Nephron (organoid): ENCODE measurements around the gene MVK.

ENCODE experiments used
- H3K27ac Mint-ChIP-seq, 3 experiments: 2 replicates each; pipeline ENCODE4 v1.8.0; 2020; ENCODE audit warnings: mixed read lengths in 3 of 3, mild to moderate bottlenecking in 2 of 3, moderate library complexity in 1 of 3
- H3K27me3 Mint-ChIP-seq: 2 replicates; pipeline ENCODE4 v1.8.0; 2021; ENCODE audit warnings: low read depth, mild to moderate bottlenecking, moderate library complexity, mixed read lengths
- H3K36me3 Mint-ChIP-seq: 2 replicates; pipeline ENCODE4 v1.8.0; 2020; ENCODE audit warnings: low read depth, mixed read lengths
- H3K4me1 Mint-ChIP-seq: 2 replicates; pipeline ENCODE4 v1.8.0; 2020; ENCODE audit warnings: mixed read lengths
- H3K4me3 Mint-ChIP-seq, 3 experiments: 2 replicates each; pipeline ENCODE4 v1.8.0; 2020; ENCODE audit warnings: mild to moderate bottlenecking in 3 of 3, mixed read lengths in 3 of 3, moderate library complexity in 2 of 3
- H3K9me3 Mint-ChIP-seq: 2 replicates; pipeline ENCODE4 v1.8.0; 2020; ENCODE audit warnings: mixed read lengths
- CTCF ChIP-seq, 3 experiments: fragments of 200-600 bp; sonication (generic); IDR thresholded peaks; one replicate each; pipeline ENCODE4 v1.5.0; 2021; ENCODE audit warnings: antibody characterized with exemption in 3 of 3; ENCODE audit not compliant: unreplicated experiment in 3 of 3

Gene MVK

GRCh38 chr12:109531411-109531810 is 42.2 kb upstream of the MVK start:
- H3K4me3 Mint-ChIP-seq = peak overlapping the region in 2 of 3 experiments; percentile 26 to 86
- no peak for TF ChIP-seq CTCF (IDR thresholded peaks at IDR 0.05; ENCODE audit: unreplicated experiment in 3 of 3)
- H3K9me3 Mint-ChIP-seq = no peaks in the 10 kb centered on the region
- peak overlapping the region in 1 of 3 experiments; percentile 78 for H3K27ac Mint-ChIP-seq
- H3K36me3 Mint-ChIP-seq = peaks cover 44% of the 10 kb centered on the region
- no peaks in the 10 kb centered on the region for H3K27me3 Mint-ChIP-seq
- H3K4me1 Mint-ChIP-seq = peaks cover 50% of the 10 kb centered on the region

- TF ChIP-seq CTCF (IDR thresholded peaks at IDR 0.05; ENCODE audit: unreplicated experiment in 3 of 3) = no peak
- H3K9me3 Mint-ChIP-seq = no peaks in the 10 kb centered on the region
- no peaks in the 10 kb centered on the region for H3K27me3 Mint-ChIP-seq
- peaks cover 47% of the 10 kb centered on the region for H3K4me1 Mint-ChIP-seq
- H3K4me3 Mint-ChIP-seq = peak overlapping the region in 2 of 3 experiments; percentile 17 to 86
- H3K36me3 Mint-ChIP-seq = peaks cover 37% of the 10 kb centered on the region
- peak overlapping the region; percentile 51 to 60 (median 52) for H3K27ac Mint-ChIP-seq
Measured at GRCh38 chr12:109532721-109533486, 40.7 kb upstream of the MVK start.

GRCh38 chr12:109533487-109533740 is 40.2 kb upstream of the MVK start:
- Mint-ChIP-seq H3K36me3 (peaks cover 32% of the 10 kb centered on the region), H3K27me3 (no peaks in the 10 kb centered on the region), H3K9me3 (no peaks in the 10 kb centered on the region), H3K4me1 (peaks cover 47% of the 10 kb centered on the region), H3K27ac (peak overlapping the region in 1 of 3 experiments; percentile 52), H3K4me3 (peak overlapping the region in 1 of 3 experiments; percentile 71)
- no peak for TF ChIP-seq CTCF (IDR thresholded peaks at IDR 0.05; ENCODE audit: unreplicated experiment in 3 of 3)

GRCh38 chr12:109534456-109534855 is 39.1 kb upstream of the MVK start:
- no peak for TF ChIP-seq CTCF (IDR thresholded peaks at IDR 0.05; ENCODE audit: unreplicated experiment in 3 of 3)
- H3K27ac Mint-ChIP-seq = no peak overlapping the region
- H3K4me3 Mint-ChIP-seq = no peak overlapping the region
- no peaks in the 10 kb centered on the region for H3K27me3 Mint-ChIP-seq
- peaks cover 30% of the 10 kb centered on the region for H3K36me3 Mint-ChIP-seq
- no peaks in the 10 kb centered on the region for H3K9me3 Mint-ChIP-seq
- peaks cover 44% of the 10 kb centered on the region for H3K4me1 Mint-ChIP-seq

- H3K36me3 Mint-ChIP-seq = peaks cover 23% of the 10 kb centered on the region
- H3K9me3 Mint-ChIP-seq = no peaks in the 10 kb centered on the region
- TF ChIP-seq CTCF (IDR thresholded peaks at IDR 0.05; ENCODE audit: unreplicated experiment in 3 of 3) = no peak
- H3K27me3 Mint-ChIP-seq = no peaks in the 10 kb centered on the region
- peaks cover 35% of the 10 kb centered on the region for H3K4me1 Mint-ChIP-seq
- no peak overlapping the region for H3K4me3 Mint-ChIP-seq
- no peak overlapping the region for H3K27ac Mint-ChIP-seq
Measured at GRCh38 chr12:109535231-109535862, 38.2 kb upstream of the MVK start.

GRCh38 chr12:109535863-109536250 is 37.7 kb upstream of the MVK start:
- Mint-ChIP-seq H3K27me3 (no peaks in the 10 kb centered on the region), H3K9me3 (no peaks in the 10 kb centered on the region), H3K27ac (no peak overlapping the region), H3K4me3 (no peak overlapping the region), H3K36me3 (peaks cover 20% of the 10 kb centered on the region), H3K4me1 (peaks cover 30% of the 10 kb centered on the region)
- no peak for TF ChIP-seq CTCF (IDR thresholded peaks at IDR 0.05; ENCODE audit: unreplicated experiment in 3 of 3)
